Prostate gland (tissue), 2 donors: ENCODE results near the gene RIOK3.

Experiments used
- CTCF ChIP-seq, 4 experiments: fragments of 200-600 bp in 2 of 4; fragments of 450-650 bp in 2 of 4; sonication (generic) in 2 of 4; IDR thresholded peaks; 1 replicate in 3 of 4; 2 replicates in 1 of 4; pipeline ENCODE4 v1.5.1; 2016 to 2019; ENCODE audit warnings: antibody characterized with exemption in 4 of 4, mild to moderate bottlenecking in 2 of 4, moderate library complexity in 2 of 4
- POLR2A ChIP-seq: fragments of 450-650 bp; IDR thresholded peaks from one replicate; pipeline ENCODE4 v1.6.1; 2016; ENCODE audit warnings: antibody characterized with exemption, mild to moderate bottlenecking
- POLR2AphosphoS5 ChIP-seq: sonication (generic); formaldehyde crosslinking; IDR thresholded peaks from one replicate; pipeline ENCODE4 v1.6.1; 2017; ENCODE audit warnings: antibody characterized with exemption

GRCh38 chr18:23470620-23471387 is 17.7 kb downstream of the RIOK3 start:
- TF ChIP-seq POLR2A (no peak), CTCF (IDR thresholded peaks at IDR 0.05) (no peak), POLR2AphosphoS5 (no peak)
